ENCODE results near the gene MSL2.
"Not testable (repeated sequence)": the region's sequence is repeated elsewhere in the genome, so short reads cannot be mapped to it uniquely, and the experiment has no call there.

MSL2 gene

GRCh38 chr3:136135039-136135802, 60.9 kb downstream of the MSL2 start:
- DNase-seq (ENCODE audit: extremely low spot score) = no peak
- TF ChIP-seq CTCF (IDR thresholded peaks at IDR 0.05; ENCODE audit: control extremely low read depth, extremely low read depth, low read depth, missing control alignments) = no peak
- ChIA-PET POLR2A (no interaction called here), CTCF (interaction anchor here (1.2 to 1.3 kb wide), 3 partner anchors 10 to 617 kb away, joined by 4 to 5 read pairs (median 5); partner anchors contain the start of gene STAG1)

DNA sequence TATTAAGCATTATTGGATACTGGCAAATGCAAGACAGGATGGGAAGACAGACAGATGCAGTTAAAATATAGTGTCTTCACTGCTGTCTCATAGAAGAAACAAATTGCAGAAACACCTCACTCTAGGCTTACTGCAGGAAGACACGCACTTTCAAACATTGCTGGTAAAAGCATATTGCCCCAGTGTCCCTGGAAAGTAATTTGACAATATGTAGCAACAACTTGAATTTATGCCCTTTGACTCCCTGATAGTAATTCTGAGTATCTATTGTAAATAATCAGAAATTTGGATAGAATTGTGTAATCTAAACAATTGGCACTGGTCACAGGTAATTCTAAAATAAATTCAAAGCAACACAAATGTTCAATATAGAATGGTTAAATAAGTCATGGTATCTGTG, 62.0 kb downstream of the MSL2 start:
- POLR2A ChIA-PET = no interaction called here
- TF ChIP-seq CTCF (IDR thresholded peaks at IDR 0.05; ENCODE audit: control extremely low read depth, extremely low read depth, low read depth, missing control alignments) = no peak
- no peak for DNase-seq (ENCODE audit: extremely low spot score)
- CTCF ChIA-PET = no interaction called here

DNA sequence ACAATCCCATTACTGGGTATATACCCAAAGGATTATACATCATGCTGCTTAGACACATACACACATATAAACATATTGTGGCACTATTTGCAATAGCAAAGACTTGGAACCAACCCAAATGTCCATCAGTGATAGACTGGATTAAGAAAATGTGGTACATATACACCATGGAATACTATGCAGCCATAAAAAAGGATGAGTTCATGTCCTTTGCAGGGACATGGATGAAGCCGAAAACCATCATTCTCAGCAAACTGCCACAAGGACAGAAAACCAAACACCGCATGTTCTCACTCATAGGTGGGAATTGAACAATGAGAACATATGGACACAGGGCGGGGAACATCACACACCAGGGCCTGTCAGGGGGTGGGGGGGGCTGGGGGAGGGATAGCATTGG, 64.5 kb downstream of the MSL2 start:
- POLR2A ChIA-PET; CTCF ChIA-PET; DNase-seq (ENCODE audit: extremely low spot score): not testable (repeated sequence)

DNA sequence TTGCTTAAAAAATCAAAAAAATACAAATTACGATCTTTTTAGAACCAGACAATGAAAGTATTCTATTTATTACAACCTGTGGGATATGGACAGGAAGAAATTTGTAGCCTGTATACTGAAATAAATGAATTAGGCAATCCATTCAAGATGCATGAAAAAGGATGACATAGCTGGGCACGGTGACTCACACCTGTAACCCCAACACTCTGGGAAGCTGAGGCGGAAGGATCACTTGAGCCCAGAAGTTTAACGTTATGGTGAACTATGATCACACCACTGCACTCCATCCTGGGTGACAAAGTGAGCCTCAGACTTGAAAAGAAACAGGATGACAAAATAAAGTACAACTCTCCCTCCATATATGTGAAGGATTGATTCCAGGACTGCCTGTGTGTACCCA, 74.1 kb downstream of the MSL2 start:
- TF ChIP-seq CTCF (IDR thresholded peaks at IDR 0.05; ENCODE audit: control extremely low read depth, extremely low read depth, low read depth, missing control alignments) = no peak
- DNase-seq (ENCODE audit: extremely low spot score) = no peak
- ChIA-PET CTCF (interaction anchor here (2.4 kb wide), 1 partner anchor 14 kb away, joined by 5 read pairs; no protein-coding TSS in a partner anchor), POLR2A (no interaction called here)

DNA sequence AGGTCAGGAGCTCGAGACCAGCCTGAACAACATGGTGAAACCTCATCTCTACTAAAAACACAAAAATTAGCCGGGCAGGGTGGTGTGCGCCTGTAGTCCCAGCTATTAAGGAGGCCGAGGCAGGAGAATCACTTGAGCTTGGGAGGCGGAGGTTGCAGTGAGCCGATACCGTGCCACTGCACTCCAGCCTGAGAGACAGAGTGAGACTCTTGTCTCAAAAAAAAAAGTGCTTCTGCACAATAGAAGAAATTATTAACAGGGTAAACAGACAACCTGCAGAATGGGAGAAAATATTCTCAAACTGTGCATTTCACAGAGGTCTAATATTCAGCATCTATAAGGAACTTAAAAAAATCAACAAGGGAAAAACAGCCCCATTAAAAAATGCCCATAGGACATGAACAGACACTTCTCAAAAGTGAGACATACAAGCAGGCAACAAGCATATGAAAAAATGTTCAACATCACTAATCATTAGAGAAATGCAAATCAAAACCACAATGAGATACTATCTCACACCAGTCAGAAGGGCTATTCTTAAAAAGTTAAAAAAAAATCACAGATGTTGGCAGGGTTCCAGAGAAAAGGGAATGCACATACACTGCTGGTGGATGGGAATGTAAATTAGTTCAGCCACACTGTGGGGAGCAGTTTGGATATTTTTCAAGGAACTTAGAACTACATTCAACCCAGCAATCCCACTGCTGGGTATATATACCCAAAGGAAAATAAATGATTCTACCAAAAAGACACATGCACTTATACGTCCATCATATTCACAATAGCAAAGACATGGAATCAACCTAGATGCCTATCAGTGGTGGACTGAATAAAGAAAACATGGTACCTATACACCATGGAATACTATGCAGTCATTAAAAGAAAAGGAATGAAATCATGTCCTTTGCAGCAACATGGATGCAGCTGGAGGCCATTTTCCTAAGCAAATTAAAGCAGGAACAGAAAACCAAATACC, 75.5 kb downstream of the MSL2 start:
- ChIA-PET CTCF (interaction anchor here (1.0 to 2.4 kb wide), 2 partner anchors 15 to 893 kb away, joined by 3 to 5 read pairs; no protein-coding TSS in a partner anchor), POLR2A (no interaction called here)
- TF ChIP-seq CTCF (IDR thresholded peaks at IDR 0.05; ENCODE audit: control extremely low read depth, extremely low read depth, low read depth, missing control alignments) = no peak
- no peak for DNase-seq (ENCODE audit: extremely low spot score)

GRCh38 chr3:136119783-136120182, 76.4 kb downstream of the MSL2 start:
- DNase-seq (ENCODE audit: extremely low spot score); POLR2A ChIA-PET: not testable (repeated sequence)
- CTCF ChIA-PET = interaction anchor here (1.0 kb wide), 1 partner anchor 894 kb away, joined by 3 read pairs; no protein-coding TSS in a partner anchor

- POLR2A ChIA-PET, CTCF ChIA-PET: not testable (repeated sequence)
These were observed 76.8 kb downstream of the MSL2 start for GRCh38 chr3:136119332-136119731.

GRCh38 chr3:136114421-136114820, 81.7 kb downstream of the MSL2 start:
- TF ChIP-seq CTCF (IDR thresholded peaks at IDR 0.05; ENCODE audit: control extremely low read depth, extremely low read depth, low read depth, missing control alignments) = no peak
- ChIA-PET CTCF (no interaction called here), POLR2A (no interaction called here)
- DNase-seq (ENCODE audit: extremely low spot score) = no peak

More at GRCh38 chr3:136119332-136119731, 76.8 kb downstream of the MSL2 start:
- DNase-seq (ENCODE audit: extremely low spot score) = not testable (repeated sequence)

Measured in GM10248 (cell line).